GM12891 (cell line): Measurements from ENCODE around the gene HOXA13.

Source experiments
- DNase-seq: peaks from one replicate; pipeline ENCODE4 v3.0.0; 2011; ENCODE audit warnings: low spot score; ENCODE audit not compliant: insufficient read length
- FAIRE-seq: peaks from 2 replicates; lab custom pipeline; 2011; peaks lifted over from hg19 to GRCh38; lab: Jason Lieb, UNC
- PAX5 ChIP-seq: IDR thresholded peaks from 2 replicates; pipeline ENCODE4 v1.6.1; 2011; ENCODE audit warnings: low read length, moderate library complexity, mild to moderate bottlenecking; ENCODE audit not compliant: insufficient read depth, severe bottlenecking
- POLR2A ChIP-seq: IDR thresholded peaks from 2 replicates; pipeline ENCODE4 v1.6.1; 2011; ENCODE audit warnings: low read depth, low read length, control low read depth
- POLR2AphosphoS5 ChIP-seq: IDR thresholded peaks from 2 replicates; pipeline ENCODE4 v1.6.1; 2011; ENCODE audit warnings: low read depth, low read length, control low read depth
- POU2F2 ChIP-seq: IDR thresholded peaks from 2 replicates; pipeline ENCODE4 v1.6.1; 2011; ENCODE audit warnings: low read depth, mild to moderate bottlenecking, control low read depth, low read length, moderate library complexity
- SPI1 ChIP-seq: IDR thresholded peaks from 2 replicates; pipeline ENCODE4 v1.6.1; 2011; ENCODE audit warnings: low read depth, low read length, control low read depth
- TAF1 ChIP-seq: IDR thresholded peaks from 2 replicates; pipeline ENCODE4 v1.6.1; 2011; ENCODE audit warnings: low read depth, low read length, control low read depth

Gene HOXA13

GRCh38 chr7:27244488-27245123, 44.7 kb upstream of the HOXA13 start:
- no peak for FAIRE-seq
- TF ChIP-seq POU2F2 = no peak
- TF ChIP-seq SPI1 = no peak
- TF ChIP-seq POLR2AphosphoS5 = no peak
- TF ChIP-seq POLR2A = no peak
- TF ChIP-seq PAX5 = no peak
- TF ChIP-seq TAF1 = no peak

DNA sequence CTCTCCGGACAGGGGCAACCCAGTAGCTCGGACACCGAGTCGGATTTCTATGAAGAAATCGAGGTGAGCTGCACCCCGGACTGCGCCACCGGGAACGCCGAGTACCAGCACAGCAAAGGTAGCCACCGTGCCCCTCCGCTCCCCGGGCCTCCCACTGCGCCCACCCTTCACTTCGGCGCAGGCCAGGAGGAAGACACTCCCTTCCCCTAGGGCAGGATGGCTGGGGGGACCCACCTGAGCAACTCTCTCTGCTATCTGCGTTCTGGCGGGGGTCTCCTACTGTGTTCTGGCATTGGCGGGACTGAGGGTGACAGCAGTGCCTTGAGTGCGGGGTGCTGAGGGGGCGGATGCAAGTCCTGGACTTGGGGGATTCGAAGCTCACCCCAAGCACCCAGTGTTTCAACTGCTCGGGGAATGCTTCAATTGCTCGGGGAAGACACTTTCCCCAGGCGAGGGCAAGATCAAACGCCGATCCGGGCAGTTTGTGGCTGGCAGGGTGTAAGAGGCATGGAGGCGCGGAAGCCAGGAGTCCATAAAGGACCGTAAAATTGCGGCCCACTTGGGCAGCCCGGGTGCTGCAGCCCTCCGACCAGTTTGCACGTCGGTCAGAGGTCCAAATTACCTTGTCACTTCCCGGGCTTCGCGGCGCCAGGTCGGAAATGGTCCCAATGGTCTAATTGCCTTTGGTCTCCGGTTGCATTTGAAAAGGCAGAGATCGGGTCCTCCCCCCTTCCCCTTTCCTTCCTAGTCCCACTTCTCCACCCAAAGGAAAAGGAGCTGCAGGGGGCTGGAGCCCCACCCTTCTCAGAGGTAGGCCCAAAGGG, 43.7 kb upstream of the HOXA13 start:
- TF ChIP-seq PAX5 (no peak), POLR2AphosphoS5 (no peak), SPI1 (no peak), POLR2A (no peak), POU2F2 (no peak), TAF1 (no peak)
- FAIRE-seq = no peak
- DNase-seq = no peak

More at GRCh38 chr7:27244488-27245123, 44.7 kb upstream of the HOXA13 start:
- no peak for DNase-seq

DNA sequence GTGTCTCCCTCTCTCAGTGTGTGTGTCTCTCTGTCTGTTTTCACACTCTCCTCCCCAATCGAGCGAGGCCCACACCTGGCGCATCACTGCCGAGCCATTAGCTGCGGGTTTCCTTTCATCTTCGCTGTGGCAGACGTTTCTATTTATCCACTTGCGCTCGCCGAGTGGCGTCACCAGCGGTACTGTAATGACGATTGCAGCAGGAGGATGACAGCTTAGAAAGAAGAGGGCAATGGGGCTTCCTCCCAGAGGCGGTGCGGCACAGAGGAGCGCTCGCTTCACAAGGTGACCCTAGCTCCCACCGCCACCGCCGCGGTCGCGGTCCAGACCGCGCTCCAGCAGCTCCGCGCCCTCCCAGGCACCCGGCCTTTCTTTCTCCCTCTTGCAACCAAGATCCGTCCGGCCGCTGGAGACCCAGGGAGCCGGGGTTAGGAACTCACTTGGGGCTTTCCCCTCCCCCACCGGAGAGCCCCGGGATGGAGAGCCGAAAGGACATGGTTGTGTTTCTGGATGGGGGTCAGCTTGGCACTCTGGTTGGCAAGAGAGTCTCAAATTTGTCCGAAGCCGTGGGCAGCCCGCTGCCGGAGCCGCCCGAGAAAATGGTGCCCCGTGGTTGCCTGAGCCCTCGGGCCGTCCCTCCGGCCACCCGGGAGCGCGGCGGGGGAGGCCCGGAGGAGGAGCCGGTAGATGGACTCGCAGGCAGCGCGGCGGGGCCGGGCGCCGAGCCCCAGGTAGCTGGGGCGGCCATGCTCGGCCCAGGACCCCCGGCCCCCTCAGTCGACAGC, 42.9 kb upstream of the HOXA13 start, which contains the start of gene EVX1:
TSS of gene EVX1 (plus strand) at position 248 of the 785 bp plus-strand sequence. CDS start at position 477, 229 bp downstream.
- DNase-seq (no peak), FAIRE-seq (no peak)
- no peak for TF ChIP-seq TAF1
- no peak for TF ChIP-seq POLR2AphosphoS5
- TF ChIP-seq POLR2A = no peak
- no peak for TF ChIP-seq PAX5

DNA sequence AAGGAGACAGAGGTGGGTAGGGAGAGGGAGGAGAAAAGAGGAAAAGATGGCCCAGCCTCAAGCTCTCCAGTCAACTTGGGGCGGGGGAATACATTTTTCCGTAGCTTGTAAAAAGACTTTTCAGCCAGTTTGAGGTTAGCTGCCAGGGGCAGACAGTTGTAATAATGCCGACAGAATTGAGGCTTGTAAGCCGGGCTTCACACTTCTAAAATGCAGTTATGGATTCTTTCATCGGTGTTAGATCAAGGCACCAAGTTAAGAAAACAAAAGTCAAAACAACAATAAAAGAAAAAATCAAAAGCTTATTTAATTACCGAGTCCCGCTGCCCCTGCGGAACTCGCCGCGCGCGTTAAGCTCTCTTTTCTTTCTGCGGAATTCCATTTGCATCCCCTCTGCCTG, 42.3 kb upstream of the HOXA13 start:
- no peak for TF ChIP-seq SPI1
- TF ChIP-seq PAX5 = no peak
- TF ChIP-seq POU2F2 = no peak
- no peak for TF ChIP-seq POLR2A
- no peak for TF ChIP-seq TAF1
- TF ChIP-seq POLR2AphosphoS5 = no peak
- DNase-seq = no peak

DNA sequence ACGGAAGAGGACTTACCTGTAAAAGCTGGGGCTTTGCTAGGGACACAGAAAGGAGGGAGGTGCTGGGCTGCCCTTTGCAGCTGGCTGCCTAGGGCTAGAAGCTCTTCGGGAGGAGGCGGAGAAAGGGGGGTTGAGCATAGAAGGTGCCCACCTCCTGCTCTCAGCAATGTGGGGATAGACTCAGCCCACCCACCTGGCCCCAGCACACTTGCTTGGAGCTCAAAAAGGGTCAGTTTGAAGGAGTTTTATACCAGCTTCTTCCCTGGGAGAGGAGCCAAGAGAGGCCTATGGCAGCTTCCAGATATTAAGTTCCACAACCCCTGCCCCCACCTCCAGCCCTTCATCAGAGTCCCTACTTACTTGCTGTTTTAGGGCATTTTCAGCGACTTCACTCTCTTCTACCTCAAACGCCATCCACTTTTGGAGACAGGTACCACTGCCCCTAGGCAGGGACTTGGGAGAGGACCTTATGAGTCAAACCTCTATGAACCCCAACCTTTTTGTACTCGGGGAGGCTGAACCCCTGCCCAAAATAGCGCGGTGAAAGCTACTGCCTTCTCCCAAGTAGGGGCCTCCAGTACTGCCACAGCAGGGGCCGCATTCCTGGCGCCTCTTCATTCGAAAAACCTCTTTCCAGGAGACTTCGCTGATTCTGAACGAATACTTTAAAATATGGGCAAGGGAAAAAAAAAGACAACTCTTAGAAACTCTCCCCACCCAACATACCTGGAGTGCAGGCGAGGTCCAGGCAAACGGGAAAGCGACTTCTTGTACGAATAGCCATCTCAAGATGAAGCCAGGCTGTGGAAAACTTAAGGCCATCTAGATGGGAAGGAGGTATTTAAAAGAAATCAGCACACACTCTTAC, 41.5 kb upstream of the HOXA13 start:
- no peak for DNase-seq
- no peak for FAIRE-seq
- no peak for TF ChIP-seq PAX5
- TF ChIP-seq POU2F2 = no peak
- no peak for TF ChIP-seq POLR2A
- no peak for TF ChIP-seq TAF1
- no peak for TF ChIP-seq SPI1
- TF ChIP-seq POLR2AphosphoS5 = no peak

More for the DNA sequence above, 42.3 kb upstream of the HOXA13 start:
- no peak for FAIRE-seq

- DNase-seq = no peak
- FAIRE-seq = no peak
- TF ChIP-seq SPI1 = no peak
- TF ChIP-seq PAX5 = no peak
- no peak for TF ChIP-seq POU2F2
These were observed 40.3 kb upstream of the HOXA13 start for GRCh38 chr7:27240015-27240731.

GRCh38 chr7:27239387-27240014, 39.6 kb upstream of the HOXA13 start:
- no peak for FAIRE-seq
- TF ChIP-seq POU2F2 = no peak
- no peak for TF ChIP-seq TAF1
- no peak for TF ChIP-seq POLR2AphosphoS5
- no peak for TF ChIP-seq PAX5
- TF ChIP-seq POLR2A = no peak
- no peak for TF ChIP-seq SPI1
- DNase-seq = no peak

GRCh38 chr7:27238979-27239386, 39.1 kb upstream of the HOXA13 start:
- DNase-seq = no peak
- no peak for TF ChIP-seq POU2F2
- TF ChIP-seq TAF1 = no peak
- TF ChIP-seq SPI1 = no peak
- TF ChIP-seq POLR2A = no peak
- no peak for TF ChIP-seq POLR2AphosphoS5
- TF ChIP-seq PAX5 = no peak
- no peak for FAIRE-seq
